Mesothelial cell of epicardium (in vitro differentiated cells): ENCODE data around the gene FCRL6. TPM values are rescaled to one million over a fixed set of nuclear protein-coding genes. Genes with fewer than 3 reads are reported as not detected.

Source experiments
- DNase-seq, 2 experiments: peaks; one replicate each; pipeline ENCODE4 v3.0.0; 2021; ENCODE audit warnings: low spot score in 2 of 2; ENCODE audit not compliant: unreplicated experiment in 2 of 2
- H3K27ac Mint-ChIP-seq: 2 replicates; pipeline ENCODE4 v1.8.0; 2021; ENCODE audit warnings: mixed read lengths
- H3K27me3 Mint-ChIP-seq: 2 replicates; pipeline ENCODE4 v1.8.0; 2021; ENCODE audit warnings: low read depth, mixed read lengths
- H3K36me3 Mint-ChIP-seq: 2 replicates; pipeline ENCODE4 v1.8.0; 2021; ENCODE audit warnings: mixed read lengths
- H3K4me1 Mint-ChIP-seq: 2 replicates; pipeline ENCODE4 v1.8.0; 2021; ENCODE audit warnings: mixed read lengths
- H3K4me3 Mint-ChIP-seq: 2 replicates; pipeline ENCODE4 v1.8.0; 2021; ENCODE audit warnings: mild to moderate bottlenecking, moderate library complexity, mixed read lengths
- H3K9me3 Mint-ChIP-seq: 2 replicates; pipeline ENCODE4 v1.8.0; 2021; ENCODE audit warnings: mixed read lengths
- total RNA-seq: library from RNA; stranded (reverse); gene quantifications from 3 replicates; pipeline ENCODE4 v1.2.1, GENCODE V29; 2021
- TF ChIP-seq, protein P1 (sequence below): fragments of 200-600 bp; sonication (generic); IDR thresholded peaks from one replicate; pipeline ENCODE4 v1.5.0; 2021; ENCODE audit warnings: antibody characterized with exemption; ENCODE audit not compliant: unreplicated experiment

The FCRL6 gene
- total RNA-seq, 1 donor from 2014 or later, result 0.60 TPM

DNA sequence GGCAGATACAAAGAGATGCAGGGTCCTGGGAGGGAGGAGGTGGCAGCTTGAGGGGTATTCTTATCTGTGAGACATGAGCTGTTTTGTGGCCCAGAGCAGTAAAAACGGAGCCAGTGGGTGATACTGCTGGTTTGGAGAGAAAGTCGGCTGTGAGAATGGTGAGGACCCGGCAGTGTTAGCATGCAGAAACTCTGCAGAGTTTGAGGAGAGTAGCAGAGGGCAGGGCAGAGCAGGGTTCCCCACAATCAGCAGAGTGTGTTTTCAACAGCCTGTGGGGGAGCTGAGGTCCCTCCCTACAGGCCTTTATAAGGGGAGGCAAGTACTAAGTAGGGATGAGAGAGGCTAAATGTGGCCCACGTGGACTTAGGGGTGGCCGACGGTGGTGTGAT is 24.9 kb downstream of the FCRL6 start:
- Mint-ChIP-seq H3K27ac (no peak overlapping the region), H3K9me3 (no peaks in the 10 kb centered on the region), H3K27me3 (peaks cover 18% of the 10 kb centered on the region), H3K36me3 (no peaks in the 10 kb centered on the region), H3K4me3 (no peak overlapping the region), H3K4me1 (peaks cover 46% of the 10 kb centered on the region)
- DNase-seq, result no peak
- TF ChIP-seq, protein P1, sequence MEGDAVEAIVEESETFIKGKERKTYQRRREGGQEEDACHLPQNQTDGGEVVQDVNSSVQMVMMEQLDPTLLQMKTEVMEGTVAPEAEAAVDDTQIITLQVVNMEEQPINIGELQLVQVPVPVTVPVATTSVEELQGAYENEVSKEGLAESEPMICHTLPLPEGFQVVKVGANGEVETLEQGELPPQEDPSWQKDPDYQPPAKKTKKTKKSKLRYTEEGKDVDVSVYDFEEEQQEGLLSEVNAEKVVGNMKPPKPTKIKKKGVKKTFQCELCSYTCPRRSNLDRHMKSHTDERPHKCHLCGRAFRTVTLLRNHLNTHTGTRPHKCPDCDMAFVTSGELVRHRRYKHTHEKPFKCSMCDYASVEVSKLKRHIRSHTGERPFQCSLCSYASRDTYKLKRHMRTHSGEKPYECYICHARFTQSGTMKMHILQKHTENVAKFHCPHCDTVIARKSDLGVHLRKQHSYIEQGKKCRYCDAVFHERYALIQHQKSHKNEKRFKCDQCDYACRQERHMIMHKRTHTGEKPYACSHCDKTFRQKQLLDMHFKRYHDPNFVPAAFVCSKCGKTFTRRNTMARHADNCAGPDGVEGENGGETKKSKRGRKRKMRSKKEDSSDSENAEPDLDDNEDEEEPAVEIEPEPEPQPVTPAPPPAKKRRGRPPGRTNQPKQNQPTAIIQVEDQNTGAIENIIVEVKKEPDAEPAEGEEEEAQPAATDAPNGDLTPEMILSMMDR, result no peak

DNA sequence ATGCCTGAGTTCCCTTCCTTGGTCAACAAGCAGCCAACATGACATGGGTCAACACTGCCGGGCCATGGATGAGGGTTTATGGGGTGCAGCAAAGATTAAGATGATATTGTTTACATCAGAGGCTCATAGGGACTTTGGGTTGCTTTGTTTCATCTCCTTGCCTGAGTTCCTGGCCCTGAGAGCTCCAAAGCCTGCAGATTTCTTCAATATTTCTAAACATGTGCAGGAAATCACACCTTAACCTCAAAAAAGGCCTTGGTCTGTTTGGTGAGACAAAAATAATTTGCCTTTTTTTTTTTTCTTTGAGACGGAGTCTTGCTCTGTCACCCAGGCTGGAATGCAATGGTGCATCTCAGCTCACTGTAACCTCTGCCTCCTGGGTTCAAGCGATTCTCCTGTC is 25.4 kb downstream of the FCRL6 start:
- H3K36me3 Mint-ChIP-seq, result no peaks in the 10 kb centered on the region
- no peaks in the 10 kb centered on the region for H3K9me3 Mint-ChIP-seq
- H3K27me3 Mint-ChIP-seq, result peaks cover 14% of the 10 kb centered on the region
- peaks cover 46% of the 10 kb centered on the region for H3K4me1 Mint-ChIP-seq
- no peak for DNase-seq
- H3K4me3 Mint-ChIP-seq, result no peak overlapping the region
- H3K27ac Mint-ChIP-seq, result no peak overlapping the region
- TF ChIP-seq, protein P1, result no peak

DNA sequence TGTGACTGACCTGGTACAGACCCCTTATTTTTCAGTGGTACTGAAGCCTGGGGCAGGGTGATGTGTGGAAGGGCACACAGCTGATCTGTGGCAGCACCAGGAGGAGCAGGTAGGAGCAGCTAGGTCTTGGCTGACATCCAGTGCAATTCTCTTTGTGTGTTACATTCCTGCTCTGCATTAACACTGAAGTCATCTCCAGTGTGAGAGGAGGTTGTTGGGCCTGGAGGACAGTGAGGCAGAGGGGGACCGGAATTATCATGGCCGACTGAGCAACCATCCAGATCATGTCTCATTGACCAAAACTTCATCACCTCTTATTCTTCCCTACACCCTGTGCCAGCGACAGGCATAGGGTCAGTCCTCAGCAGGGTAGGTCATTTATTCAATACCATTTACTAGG is 26.0 kb downstream of the FCRL6 start:
- Mint-ChIP-seq H3K36me3 (no peaks in the 10 kb centered on the region), H3K9me3 (no peaks in the 10 kb centered on the region), H3K4me1 (peaks cover 44% of the 10 kb centered on the region), H3K27me3 (peaks cover 9% of the 10 kb centered on the region), H3K27ac (no peak overlapping the region), H3K4me3 (no peak overlapping the region)
- no peak for DNase-seq
- TF ChIP-seq, protein P1, result no peak

DNA sequence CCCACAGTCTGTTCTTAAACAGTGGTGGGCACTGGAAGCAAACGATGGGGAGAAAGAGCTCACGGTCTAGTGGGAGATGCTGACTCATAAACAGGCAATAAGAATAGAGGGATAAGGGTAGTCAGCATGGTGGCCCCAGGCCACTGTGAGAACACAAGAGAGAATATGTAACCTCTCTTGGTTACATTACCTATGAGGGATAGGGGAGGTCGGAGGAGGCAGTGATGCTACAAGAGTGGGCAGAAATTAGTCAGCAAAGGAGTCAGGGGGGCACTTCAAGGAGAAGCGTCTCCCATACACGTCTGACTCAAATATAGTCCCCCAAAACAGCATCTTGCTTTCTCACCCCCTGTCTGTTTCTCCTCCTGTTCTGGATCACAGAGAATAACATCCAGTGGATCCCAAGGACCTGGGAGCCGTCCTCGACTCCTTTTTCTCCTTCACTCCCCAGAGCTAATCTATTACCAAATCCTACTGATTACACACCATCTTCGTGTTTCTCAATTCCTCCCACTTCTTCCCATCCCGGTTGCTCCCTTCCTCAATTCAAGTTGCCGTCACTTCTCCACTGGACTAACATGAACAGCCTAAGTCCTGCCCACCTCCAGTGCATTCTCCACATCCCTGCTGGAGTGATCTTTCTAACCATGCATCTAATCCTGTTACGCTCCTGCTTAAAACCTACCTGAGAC is 26.6 kb downstream of the FCRL6 start:
- H3K36me3 Mint-ChIP-seq, result no peaks in the 10 kb centered on the region
- peaks cover 38% of the 10 kb centered on the region for H3K4me1 Mint-ChIP-seq
- H3K27ac Mint-ChIP-seq, result no peak overlapping the region
- H3K27me3 Mint-ChIP-seq, result peaks cover 5% of the 10 kb centered on the region
- no peak overlapping the region for H3K4me3 Mint-ChIP-seq
- no peaks in the 10 kb centered on the region for H3K9me3 Mint-ChIP-seq
- DNase-seq, result no peak
- TF ChIP-seq, protein P1, result no peak

DNA sequence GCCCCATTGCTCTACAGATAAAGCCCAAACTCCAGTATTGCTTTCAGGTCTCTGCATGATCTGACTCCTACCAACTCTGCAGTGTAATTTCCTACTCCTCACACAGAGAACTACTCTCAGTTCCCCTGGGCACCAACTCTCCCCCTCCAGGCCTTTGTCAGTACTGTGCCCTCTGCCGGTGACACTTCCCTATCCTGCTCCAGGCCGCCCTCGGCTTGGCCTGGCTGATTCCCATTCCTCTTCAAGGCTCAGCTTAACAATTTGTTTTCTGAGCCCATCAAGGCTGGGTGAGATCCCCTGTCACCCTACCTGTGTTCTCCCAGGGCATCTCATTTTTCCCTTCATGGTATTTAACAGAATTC is 27.1 kb downstream of the FCRL6 start:
- TF ChIP-seq, protein P1, result peak; percentile 13
- Mint-ChIP-seq H3K4me3 (no peak overlapping the region), H3K4me1 (peaks cover 34% of the 10 kb centered on the region), H3K27me3 (peaks cover 5% of the 10 kb centered on the region), H3K9me3 (no peaks in the 10 kb centered on the region), H3K36me3 (no peaks in the 10 kb centered on the region), H3K27ac (no peak overlapping the region)
- no peak for DNase-seq
